Thyroid gland (tissue), 4 donors: ENCODE results near the gene GID8.

ENCODE experiments used
- POLR2A ChIP-seq, 2 donors: fragments of 450-650 bp; IDR thresholded peaks; one replicate each; pipeline ENCODE4 v1.6.1; 2017; ENCODE audit warnings: antibody characterized with exemption in 2 of 2, mild to moderate bottlenecking in 2 of 2, moderate library complexity in 1 of 2
- TF ChIP-seq, protein P1 (sequence below), 6 experiments: fragments of 200-600 bp in 3 of 6; fragments of 450-650 bp in 3 of 6; sonication (generic) in 3 of 6; IDR thresholded peaks; one replicate each; pipeline ENCODE4 v1.5.1; 2016 to 2019; ENCODE audit warnings: antibody characterized with exemption in 6 of 6, mild to moderate bottlenecking in 2 of 6, inconsistent platforms in 1 of 6, moderate library complexity in 1 of 6

DNA sequence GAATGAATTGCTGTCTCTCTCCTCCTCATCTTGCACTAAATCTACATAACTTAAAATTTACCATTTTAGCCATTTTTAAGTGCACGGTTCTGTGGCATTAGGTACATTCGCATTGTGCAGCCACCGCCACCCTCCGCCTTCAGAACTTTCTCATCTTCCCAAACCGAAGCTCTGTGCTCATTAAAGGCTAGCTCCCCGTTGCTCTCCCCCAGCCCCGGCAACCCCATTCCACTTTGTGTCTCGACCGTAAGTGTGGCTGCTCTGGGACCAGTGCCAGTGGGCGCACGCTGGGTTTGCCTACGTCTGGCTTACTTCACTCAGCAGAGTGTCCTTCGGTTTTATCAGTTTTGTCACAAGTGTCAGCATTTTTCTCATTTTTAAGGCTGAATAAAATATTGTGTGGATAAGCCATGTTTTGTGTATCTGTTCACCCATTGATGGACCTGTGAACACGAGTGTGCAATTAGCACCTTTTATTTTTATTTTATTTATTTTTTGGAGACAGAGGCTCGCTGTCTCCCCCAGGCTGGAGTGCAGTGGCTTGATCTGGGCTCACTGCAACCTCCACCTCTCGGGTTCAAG is 31.3 kb downstream of the GID8 start:
- TF ChIP-seq, protein P1, sequence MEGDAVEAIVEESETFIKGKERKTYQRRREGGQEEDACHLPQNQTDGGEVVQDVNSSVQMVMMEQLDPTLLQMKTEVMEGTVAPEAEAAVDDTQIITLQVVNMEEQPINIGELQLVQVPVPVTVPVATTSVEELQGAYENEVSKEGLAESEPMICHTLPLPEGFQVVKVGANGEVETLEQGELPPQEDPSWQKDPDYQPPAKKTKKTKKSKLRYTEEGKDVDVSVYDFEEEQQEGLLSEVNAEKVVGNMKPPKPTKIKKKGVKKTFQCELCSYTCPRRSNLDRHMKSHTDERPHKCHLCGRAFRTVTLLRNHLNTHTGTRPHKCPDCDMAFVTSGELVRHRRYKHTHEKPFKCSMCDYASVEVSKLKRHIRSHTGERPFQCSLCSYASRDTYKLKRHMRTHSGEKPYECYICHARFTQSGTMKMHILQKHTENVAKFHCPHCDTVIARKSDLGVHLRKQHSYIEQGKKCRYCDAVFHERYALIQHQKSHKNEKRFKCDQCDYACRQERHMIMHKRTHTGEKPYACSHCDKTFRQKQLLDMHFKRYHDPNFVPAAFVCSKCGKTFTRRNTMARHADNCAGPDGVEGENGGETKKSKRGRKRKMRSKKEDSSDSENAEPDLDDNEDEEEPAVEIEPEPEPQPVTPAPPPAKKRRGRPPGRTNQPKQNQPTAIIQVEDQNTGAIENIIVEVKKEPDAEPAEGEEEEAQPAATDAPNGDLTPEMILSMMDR (IDR thresholded peaks at IDR 0.05), result no peak
- no peak for TF ChIP-seq POLR2A (IDR thresholded peaks at IDR 0.05)
